NOMO-1 (cell line): ENCODE data around the gene SLC40A1.

Experiments used
- DNase-seq, 2 experiments: peaks; one replicate each; lab custom pipeline; 2025; ENCODE audit not compliant: unreplicated experiment in 2 of 2; lab: John Stamatoyannopoulos, UW

SLC40A1 gene

DNA sequence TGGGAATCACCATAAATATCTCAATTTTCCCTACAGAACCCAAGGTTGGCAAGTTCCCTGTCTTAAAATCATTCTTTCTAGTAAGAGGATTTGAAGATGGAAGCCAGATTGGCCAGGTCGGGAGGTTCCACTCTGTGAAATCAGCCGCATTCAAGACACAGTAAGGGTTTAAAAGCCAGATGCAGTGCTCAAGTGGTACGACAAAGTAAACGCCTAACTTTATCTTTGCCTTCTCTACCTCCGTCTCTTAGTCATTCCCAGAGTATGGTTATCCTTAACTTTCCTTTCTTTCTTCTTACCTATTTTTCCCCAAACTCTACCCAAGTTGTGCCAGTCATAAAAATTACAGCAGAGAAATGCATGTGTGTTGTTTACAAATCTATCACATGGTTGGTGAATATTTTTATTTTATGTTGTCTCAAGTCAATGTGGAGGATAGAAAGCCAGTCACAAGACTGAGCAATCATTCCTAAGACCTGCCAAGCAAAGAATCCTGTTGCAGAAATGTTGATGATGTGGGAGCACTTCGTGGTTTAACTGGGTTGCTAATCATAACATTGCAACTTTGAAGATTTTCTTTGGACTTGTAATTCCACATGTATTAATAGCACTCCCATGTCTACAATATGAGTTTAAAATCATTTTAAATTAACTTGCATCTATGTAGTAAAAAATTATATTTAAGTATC lies 62.6 kb downstream of the SLC40A1 start:
- no peak for DNase-seq

GRCh38 chr2:189516546-189516945 lies 64.0 kb downstream of the SLC40A1 start:
- peak; percentile 78 to 90 for DNase-seq

GRCh38 chr2:189515264-189515663 lies 65.3 kb downstream of the SLC40A1 start:
- no peak for DNase-seq

- peak; percentile 83 to 98 for DNase-seq
Measured at GRCh38 chr2:189514104-189514503, 66.5 kb downstream of the SLC40A1 start.

- no peak for DNase-seq
Measured at GRCh38 chr2:189512879-189513278, 67.7 kb downstream of the SLC40A1 start.

DNA sequence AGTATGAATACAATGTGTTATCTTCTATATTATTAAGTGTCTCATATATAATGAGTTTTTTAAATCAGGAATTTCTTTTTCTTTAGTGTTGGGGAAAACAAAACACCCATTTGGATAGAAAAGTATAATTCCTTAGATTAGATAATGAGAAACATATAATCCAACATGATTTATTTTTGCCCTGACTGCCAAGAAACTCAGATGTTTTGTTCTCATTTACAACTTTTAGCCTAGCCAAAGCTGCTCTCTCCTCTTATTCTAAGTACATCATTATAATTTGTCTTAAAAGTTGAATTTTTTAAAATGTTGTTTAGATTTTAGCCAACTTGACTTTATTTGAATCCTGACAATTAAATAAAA lies 68.6 kb downstream of the SLC40A1 start:
- DNase-seq, result no peak

- DNase-seq, result no peak
Measured at GRCh38 chr2:189511210-189511959, 69.2 kb downstream of the SLC40A1 start.
